Tibial artery (tissue), 4 donors: ENCODE data around the gene LAMA5.

Source experiments
- DNase-seq, 2 donors: peaks; one replicate each; pipeline ENCODE4 v3.0.0-alpha.2; 2019
- H3K27ac ChIP-seq, 2 donors: fragments of 200-600 bp; sonication (generic) in 1 of 2; 1 replicate in 1 of 2; 2 replicates in 1 of 2; pipeline ENCODE4 v1.5.1; 2018 to 2019; ENCODE audit warnings: mild to moderate bottlenecking in 1 of 2
- H3K27me3 ChIP-seq, 2 donors: fragments of 200-600 bp; sonication (generic) in 1 of 2; one replicate each; pipeline versions ENCODE4 v1.5.1 to v1.6.0; 2016 to 2019
- H3K36me3 ChIP-seq, 3 donors: fragments of 200-600 bp; sonication (generic) in 2 of 3; one replicate each; pipeline ENCODE4 v1.5.1; 2016 to 2019; ENCODE audit warnings: mild to moderate bottlenecking in 2 of 3
- H3K4me1 ChIP-seq, 4 donors: fragments of 200-600 bp; sonication (generic) in 2 of 4; 1 replicate in 3 of 4; 2 replicates in 1 of 4; pipeline ENCODE4 v1.5.1; 2016 to 2019
- H3K4me3 ChIP-seq, 2 donors: fragments of 200-600 bp; sonication (generic) in 1 of 2; 1 replicate in 1 of 2; 2 replicates in 1 of 2; pipeline ENCODE4 v1.5.1; 2018 to 2019; ENCODE audit warnings: mild to moderate bottlenecking in 2 of 2
- H3K9me3 ChIP-seq, 3 donors: fragments of 200-600 bp; sonication (generic) in 1 of 3; one replicate each; pipeline ENCODE4 v1.5.1; 2016 to 2019
- CTCF ChIP-seq, 2 experiments: fragments of 200-600 bp in 1 of 2; fragments of 450-650 bp in 1 of 2; IDR thresholded peaks; one replicate each; pipeline ENCODE4 v1.5.1; 2017 to 2019; ENCODE audit warnings: antibody characterized with exemption in 2 of 2, mild to moderate bottlenecking in 1 of 2, moderate library complexity in 1 of 2
- intact Hi-C: fragments of 100-400 bp; cut with DNase I; formaldehyde crosslinking; loops from one replicate; pipeline ENCODE4 v1.15.0; 2023; ENCODE audit warnings: low total_unique reads

Gene LAMA5

GRCh38 chr20:62277253-62277652 is 89.9 kb downstream of the LAMA5 start:
- DNase-seq, result no peak
- no peak for TF ChIP-seq CTCF (IDR thresholded peaks at IDR 0.05)
- no peaks in the 10 kb centered on the region for H3K9me3 ChIP-seq
- H3K36me3 ChIP-seq, result peaks cover 55 to 85% (median 60%) of the 10 kb centered on the region in 3 donors
- H3K27me3 ChIP-seq, result no peaks in the 10 kb centered on the region
- H3K4me1 ChIP-seq, result no peaks in the 10 kb centered on the region
- intact Hi-C loops, result no loop called here
- H3K4me3 ChIP-seq, result no peak overlapping the region
- H3K27ac ChIP-seq, result no peak overlapping the region

- H3K36me3 ChIP-seq, result peaks cover 54 to 85% (median 60%) of the 10 kb centered on the region in 3 donors
- no peak for TF ChIP-seq CTCF (IDR thresholded peaks at IDR 0.05)
- no peaks in the 10 kb centered on the region for H3K9me3 ChIP-seq
- no peaks in the 10 kb centered on the region for H3K27me3 ChIP-seq
- H3K4me1 ChIP-seq, result no peaks in the 10 kb centered on the region
- intact Hi-C loops, result no loop called here
- DNase-seq, result no peak
- H3K4me3 ChIP-seq, result no peak overlapping the region
- H3K27ac ChIP-seq, result no peak overlapping the region
Measured at GRCh38 chr20:62276439-62276838, 90.7 kb downstream of the LAMA5 start.

DNA sequence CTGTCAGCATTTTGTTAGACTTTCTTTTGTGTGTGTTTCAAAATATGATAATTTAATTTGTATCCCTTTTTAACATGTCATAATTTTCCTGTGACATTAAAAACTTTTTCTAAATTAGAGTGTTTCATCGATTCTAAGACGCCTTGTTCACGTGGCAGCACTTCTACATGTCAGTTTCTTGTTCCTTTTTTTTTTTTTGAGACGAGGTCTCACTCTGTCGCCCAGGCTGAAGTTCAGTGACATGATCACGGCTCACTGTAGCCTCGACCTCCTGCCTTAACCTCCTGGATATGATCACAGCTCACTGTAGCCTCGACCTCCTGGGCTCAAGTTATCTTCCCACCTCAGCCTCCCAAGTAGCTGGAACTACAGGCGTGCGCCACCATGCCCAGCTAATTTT is 91.9 kb downstream of the LAMA5 start:
- intact Hi-C loops, result no loop called here
- Histone ChIP-seq H3K27ac (no peak overlapping the region), H3K27me3 (no peaks in the 10 kb centered on the region), H3K36me3 (peaks cover 42 to 79% (median 52%) of the 10 kb centered on the region in 3 donors), H3K9me3 (no peaks in the 10 kb centered on the region), H3K4me3 (no peak overlapping the region), H3K4me1 (no peaks in the 10 kb centered on the region)
- no peak for DNase-seq
- no peak for TF ChIP-seq CTCF (IDR thresholded peaks at IDR 0.05)

DNA sequence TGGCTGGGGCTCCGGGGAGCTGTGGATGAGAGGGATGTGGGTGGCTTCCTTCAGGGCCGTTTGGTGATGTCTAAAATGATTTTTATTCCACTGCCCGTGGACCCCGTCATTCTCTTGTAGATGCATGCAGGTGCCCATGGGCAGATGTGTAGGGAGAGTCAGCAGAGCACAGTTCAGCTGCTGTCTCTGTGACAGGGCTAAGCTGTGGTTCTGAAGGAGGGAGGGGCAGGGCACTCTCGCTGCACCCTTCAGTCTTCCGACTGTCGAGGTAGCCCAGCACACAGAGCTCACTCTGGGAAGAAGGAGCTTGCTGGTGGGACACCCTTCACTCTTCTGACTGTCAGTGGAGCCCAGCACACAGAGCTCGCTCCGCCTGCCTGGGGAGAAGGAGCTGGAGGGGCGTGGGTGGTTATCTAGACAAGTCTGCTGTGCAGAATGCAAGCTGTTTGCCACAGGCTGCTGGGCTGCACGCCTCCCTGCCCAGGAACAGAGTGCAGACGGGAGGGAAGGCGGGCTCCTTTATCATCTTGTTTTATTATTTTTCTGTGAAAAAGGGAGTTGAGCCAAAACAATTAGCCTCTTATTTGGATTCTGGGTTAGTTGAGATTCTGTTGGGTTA is 92.7 kb downstream of the LAMA5 start:
- no peaks in the 10 kb centered on the region for H3K27me3 ChIP-seq
- intact Hi-C loops, result no loop called here
- no peak overlapping the region for H3K4me3 ChIP-seq
- H3K36me3 ChIP-seq, result peaks cover 35 to 78% (median 44%) of the 10 kb centered on the region in 3 donors
- DNase-seq, result no peak
- H3K4me1 ChIP-seq, result no peaks in the 10 kb centered on the region
- H3K27ac ChIP-seq, result no peak overlapping the region
- no peaks in the 10 kb centered on the region for H3K9me3 ChIP-seq
- TF ChIP-seq CTCF (IDR thresholded peaks at IDR 0.05), result no peak

- no peaks in the 10 kb centered on the region for H3K27me3 ChIP-seq
- no peak overlapping the region for H3K27ac ChIP-seq
- no peak overlapping the region for H3K4me3 ChIP-seq
- no peaks in the 10 kb centered on the region for H3K9me3 ChIP-seq
- intact Hi-C loops, result no loop called here
- peaks cover 36 to 79% (median 39%) of the 10 kb centered on the region in 3 donors for H3K36me3 ChIP-seq
- TF ChIP-seq CTCF (IDR thresholded peaks at IDR 0.05), result no peak
- DNase-seq, result no peak
- no peaks in the 10 kb centered on the region for H3K4me1 ChIP-seq
Measured at GRCh38 chr20:62273416-62273815, 93.7 kb downstream of the LAMA5 start.

- Histone ChIP-seq H3K27me3 (no peaks in the 10 kb centered on the region), H3K4me1 (no peaks in the 10 kb centered on the region), H3K9me3 (no peaks in the 10 kb centered on the region), H3K4me3 (no peak overlapping the region), H3K36me3 (peaks cover 39 to 82% (median 39%) of the 10 kb centered on the region in 3 donors), H3K27ac (no peak overlapping the region)
- intact Hi-C loops, result no loop called here
- no peak for TF ChIP-seq CTCF (IDR thresholded peaks at IDR 0.05)
- no peak for DNase-seq
Measured at GRCh38 chr20:62272200-62272599, 94.9 kb downstream of the LAMA5 start.
